ENCODE results near the gene AIF1L. TPM values are rescaled to one million over a fixed set of nuclear protein-coding genes. Genes with fewer than 3 reads are reported as not detected.

AIF1L gene
- total and polyA plus RNA-seq, 2 of the 4 experiments (the other 2 are of a cell fraction) = 0.18 to 0.19 TPM

Small RNA genes within 50 kb of the gene (microRNA-seq; reads per million reads assigned to microRNA genes)
- gene RNU6-881P (ENCODE audit: insufficient read depth, insufficient read length) = not detected

Small RNA genes within 50 kb of the gene (small RNA-seq; reads per million reads assigned to genes)
- gene RNU6-881P = 0 reads per million in 5 experiments

Other genes starting within 250 kb of the AIF1L start
- gene QRFP, start 199.7 kb upstream of the AIF1L start, total RNA-seq (2012; rRNA removed) = not detected in 2 replicates
- not detected in 2 replicates for gene QRFP, start 199.7 kb upstream of the AIF1L start, polyA plus RNA-seq (2012; rRNA removed)
- 1.1 and 2.2 TPM in 2 replicates for gene FIBCD1, start 157.3 kb upstream of the AIF1L start, total RNA-seq (2012; rRNA removed)
- 10.1 and 12.2 TPM in 2 replicates for gene FIBCD1, start 157.3 kb upstream of the AIF1L start, polyA plus RNA-seq (2012; rRNA removed)
- gene LAMC3, start 87.4 kb upstream of the AIF1L start, total RNA-seq (2012; rRNA removed) = under 0.01 TPM in 1 of 2 replicates, not detected in the other
- not detected in 2 replicates for gene LAMC3, start 87.4 kb upstream of the AIF1L start, polyA plus RNA-seq (2012; rRNA removed)
- gene NUP214, start 29.1 kb downstream of the AIF1L start, total RNA-seq (2012; rRNA removed) = 6.9 and 7.9 TPM in 2 replicates
- 13.3 and 13.4 TPM in 2 replicates for gene NUP214, start 29.1 kb downstream of the AIF1L start, polyA plus RNA-seq (2012; rRNA removed)
- under 0.01 and 0.18 TPM in 2 replicates for gene FAM78A, start 180.0 kb downstream of the AIF1L start, total RNA-seq (2012; rRNA removed)
- gene FAM78A, start 180.0 kb downstream of the AIF1L start, polyA plus RNA-seq (2012; rRNA removed) = 0.27 and 0.56 TPM in 2 replicates
- gene PLPP7, start 193.2 kb downstream of the AIF1L start, total RNA-seq (2012; rRNA removed) = 0.54 and 0.56 TPM in 2 replicates
- gene PLPP7, start 193.2 kb downstream of the AIF1L start, polyA plus RNA-seq (2012; rRNA removed) = 1.2 TPM in 2 replicates

Data from IMR-90 (cell line).